Measurements from ENCODE around the gene ELFN1.

Gene ELFN1

DNA sequence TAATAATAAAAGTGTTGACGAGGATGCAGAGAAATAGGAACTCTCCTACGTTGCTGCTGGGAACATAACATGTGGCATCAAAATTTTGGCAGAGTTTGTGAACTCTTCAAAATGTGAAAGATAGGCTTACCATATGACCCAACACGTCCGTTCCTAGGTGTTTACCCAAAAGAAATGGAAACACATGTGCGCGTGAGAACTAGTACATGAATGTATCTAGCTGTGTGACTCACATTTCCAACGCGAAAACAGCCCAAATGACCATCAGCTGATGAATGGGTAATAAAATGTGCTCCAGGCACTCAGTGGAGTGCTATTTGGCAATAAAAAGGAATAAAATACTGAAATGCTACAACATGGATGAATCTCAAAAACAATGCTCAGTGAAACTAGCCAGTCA lies 10.4 kb upstream of the ELFN1 start:
- Histone ChIP-seq H3K9ac (ENCODE audit: low read length) (no peak overlapping the region), H3K36me3 (ENCODE audit: control insufficient read depth, insufficient read depth, low read length) (no peaks in the 10 kb centered on the region), H3K27me3 (ENCODE audit: control insufficient read depth, insufficient read depth, low read length) (peaks cover 30% of the 10 kb centered on the region), H3K4me1 (ENCODE audit: control insufficient read depth, insufficient read depth, low read length) (no peaks in the 10 kb centered on the region), H3K4me3 (ENCODE audit: low read length) (no peak overlapping the region), H3K27ac (ENCODE audit: low read depth, low read length) (no peak overlapping the region)

DNA sequence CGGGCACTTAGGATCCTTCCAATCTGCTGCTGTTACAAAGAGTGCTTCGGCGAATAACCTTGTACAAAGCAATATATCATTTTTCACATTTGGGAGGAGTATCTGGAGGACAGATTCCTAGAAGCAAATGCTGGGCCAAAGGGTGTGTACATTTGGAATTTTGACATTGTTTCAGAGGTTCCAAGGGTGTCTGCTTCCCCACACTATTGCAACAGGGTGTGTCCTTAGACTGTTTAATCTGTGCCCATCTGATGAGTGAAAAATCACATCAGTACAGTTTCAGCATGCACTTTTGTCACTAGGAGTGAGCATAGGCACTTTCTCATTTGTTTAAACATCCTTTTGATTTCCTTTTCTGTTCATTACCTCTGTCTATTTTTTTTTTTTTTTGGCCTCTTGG lies 8.6 kb upstream of the ELFN1 start:
- Histone ChIP-seq H3K4me1 (ENCODE audit: control insufficient read depth, insufficient read depth, low read length) (no peaks in the 10 kb centered on the region), H3K4me3 (ENCODE audit: low read length) (no peak overlapping the region), H3K36me3 (ENCODE audit: control insufficient read depth, insufficient read depth, low read length) (no peaks in the 10 kb centered on the region), H3K27ac (ENCODE audit: low read depth, low read length) (no peak overlapping the region), H3K9ac (ENCODE audit: low read length) (no peak overlapping the region), H3K27me3 (ENCODE audit: control insufficient read depth, insufficient read depth, low read length) (peaks cover 22% of the 10 kb centered on the region)

DNA sequence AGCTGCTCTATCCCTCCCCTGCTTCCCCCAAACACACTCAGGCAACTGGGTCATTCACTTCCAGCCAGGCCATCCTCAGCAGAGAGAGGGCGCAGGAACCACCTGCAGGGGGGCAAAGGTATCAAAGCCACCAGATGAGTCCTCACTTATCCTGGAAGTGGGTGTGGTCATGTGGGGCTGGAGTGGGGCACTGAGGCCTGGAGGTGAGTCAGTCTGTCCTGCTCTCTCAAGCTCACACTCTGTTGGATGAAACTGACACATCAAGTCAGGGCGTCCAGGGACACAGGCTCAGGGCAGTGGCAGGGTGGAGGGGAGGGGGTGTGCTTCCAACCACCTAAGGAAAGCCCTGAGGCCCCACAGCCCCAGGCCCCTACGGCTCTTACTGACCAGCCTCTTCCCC lies 8.0 kb upstream of the ELFN1 start:
- H3K27me3 ChIP-seq (ENCODE audit: control insufficient read depth, insufficient read depth, low read length) = peaks cover 24% of the 10 kb centered on the region
- no peak overlapping the region for H3K9ac ChIP-seq (ENCODE audit: low read length)
- H3K4me1 ChIP-seq (ENCODE audit: control insufficient read depth, insufficient read depth, low read length) = no peaks in the 10 kb centered on the region
- H3K4me3 ChIP-seq (ENCODE audit: low read length) = no peak overlapping the region
- H3K27ac ChIP-seq (ENCODE audit: low read depth, low read length) = no peak overlapping the region
- H3K36me3 ChIP-seq (ENCODE audit: control insufficient read depth, insufficient read depth, low read length) = no peaks in the 10 kb centered on the region

DNA sequence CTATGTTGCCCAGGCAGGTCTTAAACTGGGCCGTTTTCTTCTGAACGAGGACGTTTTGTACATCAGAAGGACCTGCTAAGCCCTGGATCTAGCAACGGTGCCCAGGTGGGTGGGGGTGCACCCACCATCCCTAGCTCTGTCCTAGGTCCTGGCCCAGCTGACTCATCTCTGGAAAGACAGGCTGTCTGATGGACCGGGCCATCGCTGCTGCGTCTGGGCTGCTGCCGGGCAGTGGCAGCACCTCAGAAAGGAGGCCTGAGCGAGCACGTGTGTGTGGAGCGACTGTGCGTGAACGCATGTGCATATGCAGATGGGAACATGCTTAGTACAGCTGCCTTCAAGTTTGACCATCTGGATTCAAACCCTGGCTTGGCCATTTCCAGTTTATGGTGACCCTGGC lies 7.3 kb upstream of the ELFN1 start:
- H3K9ac ChIP-seq (ENCODE audit: low read length) = no peak overlapping the region
- peaks cover 24% of the 10 kb centered on the region for H3K27me3 ChIP-seq (ENCODE audit: control insufficient read depth, insufficient read depth, low read length)
- H3K4me1 ChIP-seq (ENCODE audit: control insufficient read depth, insufficient read depth, low read length) = no peaks in the 10 kb centered on the region
- H3K4me3 ChIP-seq (ENCODE audit: low read length) = no peak overlapping the region
- no peak overlapping the region for H3K27ac ChIP-seq (ENCODE audit: low read depth, low read length)
- no peaks in the 10 kb centered on the region for H3K36me3 ChIP-seq (ENCODE audit: control insufficient read depth, insufficient read depth, low read length)

- H3K4me3 ChIP-seq (ENCODE audit: low read length) = no peak overlapping the region
- H3K27ac ChIP-seq (ENCODE audit: low read depth, low read length) = no peak overlapping the region
- no peaks in the 10 kb centered on the region for H3K36me3 ChIP-seq (ENCODE audit: control insufficient read depth, insufficient read depth, low read length)
- H3K27me3 ChIP-seq (ENCODE audit: control insufficient read depth, insufficient read depth, low read length) = peaks cover 27% of the 10 kb centered on the region
- H3K4me1 ChIP-seq (ENCODE audit: control insufficient read depth, insufficient read depth, low read length) = no peaks in the 10 kb centered on the region
- H3K9ac ChIP-seq (ENCODE audit: low read length) = no peak overlapping the region
These were observed 6.9 kb upstream of the ELFN1 start for GRCh38 chr7:1663223-1663622.

GRCh38 chr7:1663857-1664651 lies 6.0 kb upstream of the ELFN1 start:
- H3K4me3 ChIP-seq (ENCODE audit: low read length) = no peak overlapping the region
- H3K9ac ChIP-seq (ENCODE audit: low read length) = no peak overlapping the region
- H3K4me1 ChIP-seq (ENCODE audit: control insufficient read depth, insufficient read depth, low read length) = no peaks in the 10 kb centered on the region
- peaks cover 30% of the 10 kb centered on the region for H3K27me3 ChIP-seq (ENCODE audit: control insufficient read depth, insufficient read depth, low read length)
- H3K27ac ChIP-seq (ENCODE audit: low read depth, low read length) = no peak overlapping the region
- no peaks in the 10 kb centered on the region for H3K36me3 ChIP-seq (ENCODE audit: control insufficient read depth, insufficient read depth, low read length)

DNA sequence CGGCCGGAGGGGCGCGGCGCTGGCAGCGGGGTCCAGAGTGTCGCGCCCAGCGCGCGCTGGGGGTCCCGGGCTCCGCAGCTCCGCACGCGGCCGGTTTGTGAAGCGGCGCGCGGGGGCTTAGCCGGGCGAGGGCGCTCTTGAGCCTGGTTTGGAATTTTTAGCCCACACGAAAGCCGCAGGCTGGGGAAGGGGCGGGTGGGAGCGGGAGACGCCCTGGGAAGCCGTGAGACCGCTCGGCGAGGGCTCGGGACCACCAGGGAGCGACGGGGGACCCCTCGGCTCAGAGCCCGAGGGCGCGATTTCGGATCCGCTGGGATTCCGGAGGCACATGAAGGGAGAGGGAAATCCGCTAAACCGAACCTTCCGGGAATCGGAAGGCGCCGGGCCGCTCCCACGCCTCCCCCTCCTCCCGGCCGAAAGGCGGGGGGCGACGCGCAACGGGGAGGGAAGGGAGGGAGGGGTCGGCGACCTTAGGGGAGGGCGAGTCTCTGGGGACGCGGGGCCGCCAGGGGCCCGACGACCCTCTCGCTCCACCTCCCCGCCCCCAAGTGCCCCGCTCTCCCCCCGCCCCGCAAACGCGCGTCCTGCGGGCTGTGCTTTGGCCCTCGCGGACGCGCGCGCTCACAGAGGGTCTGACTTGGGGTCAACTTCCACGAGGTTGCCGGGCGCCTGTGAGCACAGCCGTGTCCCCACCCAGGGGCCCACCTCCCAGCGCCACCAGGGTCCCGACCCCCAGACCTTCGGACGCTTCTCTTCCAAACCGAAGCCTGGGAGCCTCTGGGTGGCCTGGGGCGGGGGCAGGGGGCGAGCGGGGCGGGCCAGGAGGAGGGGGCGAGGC lies 5.1 kb upstream of the ELFN1 start:
- H3K36me3 ChIP-seq (ENCODE audit: control insufficient read depth, insufficient read depth, low read length) = no peaks in the 10 kb centered on the region
- H3K4me3 ChIP-seq (ENCODE audit: low read length) = peak overlapping the region; percentile 63
- no peak overlapping the region for H3K27ac ChIP-seq (ENCODE audit: low read depth, low read length)
- H3K4me1 ChIP-seq (ENCODE audit: control insufficient read depth, insufficient read depth, low read length) = no peaks in the 10 kb centered on the region
- peaks cover 33% of the 10 kb centered on the region for H3K27me3 ChIP-seq (ENCODE audit: control insufficient read depth, insufficient read depth, low read length)
- H3K9ac ChIP-seq (ENCODE audit: low read length) = no peak overlapping the region

GRCh38 chr7:1665549-1666316 lies 4.3 kb upstream of the ELFN1 start:
- no peak overlapping the region for H3K27ac ChIP-seq (ENCODE audit: low read depth, low read length)
- H3K27me3 ChIP-seq (ENCODE audit: control insufficient read depth, insufficient read depth, low read length) = peaks cover 33% of the 10 kb centered on the region
- no peak overlapping the region for H3K4me3 ChIP-seq (ENCODE audit: low read length)

DNA sequence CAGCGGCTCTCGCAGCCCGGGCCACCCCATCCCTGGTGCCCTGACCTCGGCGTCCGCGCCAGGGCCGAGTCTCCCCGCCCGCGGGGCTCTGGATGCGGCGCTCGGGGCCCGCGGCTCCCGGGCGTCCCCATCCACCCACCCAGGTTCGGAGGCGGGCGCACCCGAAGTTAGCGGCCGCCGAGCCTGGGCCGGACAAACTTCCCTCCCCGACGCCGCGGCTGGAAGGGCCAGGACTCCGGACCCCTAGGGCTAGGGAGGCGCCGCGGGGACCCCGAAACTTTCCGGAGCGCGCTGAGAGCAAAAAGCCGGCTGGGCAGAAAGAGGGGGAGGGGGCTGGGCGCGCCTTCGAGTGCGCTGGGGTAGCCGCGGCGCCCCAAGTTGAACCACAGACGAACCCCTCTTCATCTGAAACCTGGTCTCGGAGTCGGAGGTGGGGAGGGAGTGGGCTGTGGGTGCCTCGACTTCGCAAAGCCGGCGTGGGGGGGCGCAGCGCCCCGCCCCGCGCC lies 3.7 kb upstream of the ELFN1 start:
- peaks cover 37% of the 10 kb centered on the region for H3K27me3 ChIP-seq (ENCODE audit: control insufficient read depth, insufficient read depth, low read length)
- no peak overlapping the region for H3K9ac ChIP-seq (ENCODE audit: low read length)
- no peaks in the 10 kb centered on the region for H3K4me1 ChIP-seq (ENCODE audit: control insufficient read depth, insufficient read depth, low read length)
- no peak overlapping the region for H3K4me3 ChIP-seq (ENCODE audit: low read length)
- no peak overlapping the region for H3K27ac ChIP-seq (ENCODE audit: low read depth, low read length)
- H3K36me3 ChIP-seq (ENCODE audit: control insufficient read depth, insufficient read depth, low read length) = no peaks in the 10 kb centered on the region

More at GRCh38 chr7:1665549-1666316, 4.3 kb upstream of the ELFN1 start:
- no peaks in the 10 kb centered on the region for H3K4me1 ChIP-seq (ENCODE audit: control insufficient read depth, insufficient read depth, low read length)
- no peak overlapping the region for H3K9ac ChIP-seq (ENCODE audit: low read length)
- no peaks in the 10 kb centered on the region for H3K36me3 ChIP-seq (ENCODE audit: control insufficient read depth, insufficient read depth, low read length)

DNA sequence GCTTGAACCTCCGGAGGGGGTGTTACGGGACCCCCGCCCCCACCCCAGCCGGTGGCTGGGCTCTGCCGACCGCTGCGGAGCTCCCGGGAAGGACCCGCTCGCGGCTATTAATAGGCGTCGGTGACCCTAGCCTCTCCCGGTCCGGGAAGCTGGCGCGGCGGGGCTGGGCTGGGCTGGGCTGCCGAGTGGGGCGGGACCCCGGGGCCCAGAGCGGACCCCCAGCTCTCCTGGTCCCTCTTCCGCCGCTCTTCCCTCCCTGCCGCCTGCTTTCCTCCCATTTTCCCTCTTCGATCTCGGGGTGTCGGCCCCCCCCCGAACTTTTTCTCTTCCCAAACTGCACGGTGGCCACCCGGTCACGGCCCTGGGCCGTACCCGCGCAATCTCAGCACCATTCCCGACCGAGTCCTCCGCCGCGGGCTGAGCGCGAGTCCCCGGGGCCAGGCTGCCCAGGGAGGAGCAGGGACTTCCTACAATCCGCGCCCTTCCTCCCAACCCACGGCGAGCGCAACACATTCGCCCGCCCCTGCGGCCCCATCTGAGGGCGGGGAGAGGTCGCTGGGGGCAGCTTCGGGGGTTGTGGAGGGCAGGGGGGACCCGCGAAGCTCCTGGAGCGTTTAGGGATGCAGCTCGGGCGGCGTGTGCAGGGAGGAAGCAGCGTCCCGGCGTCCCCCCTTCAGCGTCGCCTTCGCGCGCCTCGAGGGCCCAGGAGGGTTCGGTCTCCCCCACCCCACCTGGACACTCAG lies 3.1 kb upstream of the ELFN1 start:
- Histone ChIP-seq H3K27ac (ENCODE audit: low read depth, low read length) (no peak overlapping the region), H3K36me3 (ENCODE audit: control insufficient read depth, insufficient read depth, low read length) (no peaks in the 10 kb centered on the region), H3K4me3 (ENCODE audit: low read length) (peak overlapping the region; percentile 37), H3K4me1 (ENCODE audit: control insufficient read depth, insufficient read depth, low read length) (no peaks in the 10 kb centered on the region), H3K9ac (ENCODE audit: low read length) (no peak overlapping the region), H3K27me3 (ENCODE audit: control insufficient read depth, insufficient read depth, low read length) (peaks cover 41% of the 10 kb centered on the region)

DNA sequence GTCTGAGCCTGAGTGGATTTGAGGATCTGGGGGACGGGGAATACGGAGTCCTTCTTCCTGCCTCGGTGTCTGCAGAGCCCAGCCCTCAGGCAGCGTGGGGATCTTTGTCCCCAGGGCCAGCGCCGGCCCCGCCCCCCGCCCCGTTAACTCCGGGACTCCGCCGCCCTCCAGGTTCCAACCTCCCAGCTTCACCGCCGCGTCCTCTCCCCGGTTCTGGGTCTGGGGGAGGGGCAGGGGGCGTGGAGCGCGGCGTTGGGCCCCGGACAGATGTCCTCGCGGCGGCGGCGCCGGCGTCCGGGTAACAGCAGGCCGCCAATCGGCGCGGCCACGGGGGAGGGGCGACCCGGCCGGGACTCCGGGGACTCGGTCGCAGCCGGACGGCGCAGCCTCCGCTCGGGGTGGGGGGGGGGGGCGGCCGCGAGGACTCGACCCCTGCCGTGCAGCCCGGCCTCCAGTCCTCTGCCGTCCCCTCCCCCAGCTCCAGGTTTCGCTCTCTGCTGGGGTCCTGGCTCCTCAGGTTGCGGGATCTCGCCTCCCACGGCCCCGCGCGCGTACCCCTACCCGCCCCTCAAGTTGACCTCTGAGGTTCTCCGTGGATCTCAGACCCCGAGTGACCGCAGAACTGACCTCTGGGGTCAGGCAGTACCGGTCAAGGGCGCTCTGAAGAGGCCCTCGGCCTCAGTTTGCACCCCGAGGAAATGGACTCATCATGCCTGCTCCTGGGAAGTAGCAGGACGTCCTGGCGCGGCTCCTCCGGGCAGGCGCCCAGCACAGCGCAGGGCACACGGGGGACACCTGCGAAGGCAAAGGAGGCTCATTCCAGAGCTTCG lies 2.3 kb upstream of the ELFN1 start:
- no peaks in the 10 kb centered on the region for H3K36me3 ChIP-seq (ENCODE audit: control insufficient read depth, insufficient read depth, low read length)
- H3K4me3 ChIP-seq (ENCODE audit: low read length) = peak overlapping the region; percentile 37
- H3K4me1 ChIP-seq (ENCODE audit: control insufficient read depth, insufficient read depth, low read length) = no peaks in the 10 kb centered on the region
- H3K9ac ChIP-seq (ENCODE audit: low read length) = no peak overlapping the region
- peaks cover 36% of the 10 kb centered on the region for H3K27me3 ChIP-seq (ENCODE audit: control insufficient read depth, insufficient read depth, low read length)
- H3K27ac ChIP-seq (ENCODE audit: low read depth, low read length) = no peak overlapping the region

Data from rectal smooth muscle tissue (tissue), 1 donor.